ENCODE data around the gene CYFIP1. TPM values are rescaled to one million over a fixed set of nuclear protein-coding genes. Genes with fewer than 3 reads are reported as not detected.

Gene CYFIP1
- total and polyA plus RNA-seq, 2 donors (not counting 1 experiment from before 2014, with no cell fraction given), result 59.4 to 102 TPM

DNA sequence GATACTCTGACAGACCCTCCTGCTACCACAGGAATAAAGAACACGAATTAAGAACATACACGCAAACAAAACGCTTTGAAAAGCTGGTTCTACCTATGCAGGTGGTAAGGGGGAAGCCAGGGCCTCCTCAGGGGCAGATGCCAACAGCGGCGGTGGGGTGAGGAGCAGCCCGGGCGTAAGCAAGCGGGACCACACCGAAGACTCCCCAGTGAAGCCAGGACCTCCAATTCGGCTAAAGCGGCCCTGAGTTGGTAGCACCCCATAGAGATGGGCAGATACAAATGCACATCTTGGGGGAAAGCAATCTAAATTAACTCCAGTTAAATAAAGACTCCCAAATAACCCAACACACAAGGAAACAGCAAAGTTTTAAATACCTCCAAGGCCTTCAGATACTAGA lies 109.3 kb downstream of the CYFIP1 start:
- Histone ChIP-seq H3K36me3 (ENCODE audit: control insufficient read depth, insufficient read depth, low read length) (peaks cover 16% of the 10 kb centered on the region), H3K79me2 (ENCODE audit: control insufficient read depth, insufficient read depth, low read length) (no peaks in the 10 kb centered on the region), H3K27ac (ENCODE audit: insufficient read depth, low read length) (no peak overlapping the region), H2AFZ (ENCODE audit: low read length) (no peak overlapping the region), H3K4me1 (ENCODE audit: control insufficient read depth, extremely low read depth, insufficient read depth, low read length) (no peaks in the 10 kb centered on the region), H3K4me3 (replicated peaks in 1 of 4; ENCODE audit: control extremely low read depth in 1 of 4, insufficient read depth in 1 of 4, low read depth in 3 of 4, low read length in 4 of 4) (no peak overlapping the region), H3K9me3 (ENCODE audit: control insufficient read depth, insufficient read depth, low read depth, low read length) (no peaks in the 10 kb centered on the region), H4K20me1 (ENCODE audit: control insufficient read depth, extremely low read depth, insufficient read depth, low read length) (no peaks in the 10 kb centered on the region), H3K9ac (ENCODE audit: insufficient read depth, low read length) (no peak overlapping the region), H3K27me3 (ENCODE audit: control insufficient read depth, insufficient read depth, low read length) (no peaks in the 10 kb centered on the region), H3K4me2 (ENCODE audit: extremely low read depth, insufficient read depth, low read length) (no peak overlapping the region)
- no peak for TF ChIP-seq EZH2 (IDR thresholded peaks at IDR 0.05; ENCODE audit: low read length, missing control alignments)
- TF ChIP-seq, protein P1, sequence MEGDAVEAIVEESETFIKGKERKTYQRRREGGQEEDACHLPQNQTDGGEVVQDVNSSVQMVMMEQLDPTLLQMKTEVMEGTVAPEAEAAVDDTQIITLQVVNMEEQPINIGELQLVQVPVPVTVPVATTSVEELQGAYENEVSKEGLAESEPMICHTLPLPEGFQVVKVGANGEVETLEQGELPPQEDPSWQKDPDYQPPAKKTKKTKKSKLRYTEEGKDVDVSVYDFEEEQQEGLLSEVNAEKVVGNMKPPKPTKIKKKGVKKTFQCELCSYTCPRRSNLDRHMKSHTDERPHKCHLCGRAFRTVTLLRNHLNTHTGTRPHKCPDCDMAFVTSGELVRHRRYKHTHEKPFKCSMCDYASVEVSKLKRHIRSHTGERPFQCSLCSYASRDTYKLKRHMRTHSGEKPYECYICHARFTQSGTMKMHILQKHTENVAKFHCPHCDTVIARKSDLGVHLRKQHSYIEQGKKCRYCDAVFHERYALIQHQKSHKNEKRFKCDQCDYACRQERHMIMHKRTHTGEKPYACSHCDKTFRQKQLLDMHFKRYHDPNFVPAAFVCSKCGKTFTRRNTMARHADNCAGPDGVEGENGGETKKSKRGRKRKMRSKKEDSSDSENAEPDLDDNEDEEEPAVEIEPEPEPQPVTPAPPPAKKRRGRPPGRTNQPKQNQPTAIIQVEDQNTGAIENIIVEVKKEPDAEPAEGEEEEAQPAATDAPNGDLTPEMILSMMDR (conservative IDR thresholded peaks at IDR 0.05 in 1 of 2, IDR thresholded peaks at IDR 0.05 in 1 of 2; ENCODE audit: low read depth in 1 of 2, low read length in 2 of 2), result no peak
- no peak for DNase-seq (ENCODE audit: low read depth in 2 of 2)

DNA sequence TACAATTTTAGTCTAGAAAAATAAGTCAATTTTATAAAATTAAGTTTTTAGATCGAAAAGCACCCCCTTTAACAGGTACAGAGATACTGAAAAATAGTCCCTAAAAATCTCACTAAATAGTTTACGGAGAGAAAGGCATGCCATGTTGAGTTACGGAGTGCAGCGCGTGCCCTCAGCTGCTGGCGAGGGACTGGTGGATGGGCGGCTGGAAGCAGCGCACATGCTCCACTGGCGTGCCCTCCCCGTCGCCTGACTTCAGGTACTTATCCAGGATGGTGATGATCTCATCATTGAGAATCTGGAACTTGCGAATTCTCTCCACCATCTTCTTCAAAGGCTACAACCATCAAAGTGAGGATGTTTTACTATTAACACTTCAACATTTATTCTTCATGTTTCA lies 110.3 kb downstream of the CYFIP1 start:
- H3K79me2 ChIP-seq (ENCODE audit: control insufficient read depth, insufficient read depth, low read length), result no peaks in the 10 kb centered on the region
- H3K4me3 ChIP-seq (replicated peaks in 1 of 4; ENCODE audit: control extremely low read depth in 1 of 4, insufficient read depth in 1 of 4, low read depth in 3 of 4, low read length in 4 of 4), result no peak overlapping the region
- TF ChIP-seq EZH2 (IDR thresholded peaks at IDR 0.05; ENCODE audit: low read length, missing control alignments), result no peak
- TF ChIP-seq, protein P1 (conservative IDR thresholded peaks at IDR 0.05 in 1 of 2, IDR thresholded peaks at IDR 0.05 in 1 of 2; ENCODE audit: low read depth in 1 of 2, low read length in 2 of 2), result no peak
- H3K9me3 ChIP-seq (ENCODE audit: control insufficient read depth, insufficient read depth, low read depth, low read length), result no peaks in the 10 kb centered on the region
- H3K36me3 ChIP-seq (ENCODE audit: control insufficient read depth, insufficient read depth, low read length), result peaks cover 16% of the 10 kb centered on the region
- H2AFZ ChIP-seq (ENCODE audit: low read length), result no peak overlapping the region
- H3K27me3 ChIP-seq (ENCODE audit: control insufficient read depth, insufficient read depth, low read length), result no peaks in the 10 kb centered on the region
- H3K4me2 ChIP-seq (ENCODE audit: extremely low read depth, insufficient read depth, low read length), result no peak overlapping the region
- no peaks in the 10 kb centered on the region for H3K4me1 ChIP-seq (ENCODE audit: control insufficient read depth, extremely low read depth, insufficient read depth, low read length)
- no peak overlapping the region for H3K27ac ChIP-seq (ENCODE audit: insufficient read depth, low read length)
- no peaks in the 10 kb centered on the region for H4K20me1 ChIP-seq (ENCODE audit: control insufficient read depth, extremely low read depth, insufficient read depth, low read length)
- no peak for DNase-seq (ENCODE audit: low read depth in 2 of 2)
- H3K9ac ChIP-seq (ENCODE audit: insufficient read depth, low read length), result no peak overlapping the region

DNA sequence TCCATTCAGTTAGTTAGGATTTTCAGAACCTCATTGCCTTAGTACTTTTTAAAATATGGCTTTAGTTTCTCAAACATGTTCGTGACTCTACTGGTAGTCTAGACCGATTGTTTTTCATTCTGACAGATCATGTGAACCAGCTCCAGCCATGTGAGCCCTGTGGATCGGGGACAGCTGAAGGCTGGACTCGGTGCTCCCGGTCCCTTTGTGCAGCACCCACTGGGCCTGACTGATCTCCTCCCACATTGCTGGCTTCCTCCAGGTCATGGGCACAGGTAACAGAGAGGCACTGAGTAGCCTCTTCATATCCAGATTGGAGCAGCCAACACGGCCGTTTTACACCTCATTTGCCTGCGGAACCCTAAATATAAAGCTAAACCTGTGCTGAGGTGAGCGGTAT lies 111.2 kb downstream of the CYFIP1 start:
- Histone ChIP-seq H4K20me1 (ENCODE audit: control insufficient read depth, extremely low read depth, insufficient read depth, low read length) (no peaks in the 10 kb centered on the region), H3K79me2 (ENCODE audit: control insufficient read depth, insufficient read depth, low read length) (no peaks in the 10 kb centered on the region), H3K27ac (ENCODE audit: insufficient read depth, low read length) (no peak overlapping the region), H3K4me3 (replicated peaks in 1 of 4; ENCODE audit: control extremely low read depth in 1 of 4, insufficient read depth in 1 of 4, low read depth in 3 of 4, low read length in 4 of 4) (no peak overlapping the region), H3K4me1 (ENCODE audit: control insufficient read depth, extremely low read depth, insufficient read depth, low read length) (no peaks in the 10 kb centered on the region), H3K9ac (ENCODE audit: insufficient read depth, low read length) (no peak overlapping the region), H3K27me3 (ENCODE audit: control insufficient read depth, insufficient read depth, low read length) (no peaks in the 10 kb centered on the region), H3K4me2 (ENCODE audit: extremely low read depth, insufficient read depth, low read length) (no peak overlapping the region), H3K9me3 (ENCODE audit: control insufficient read depth, insufficient read depth, low read depth, low read length) (no peaks in the 10 kb centered on the region), H2AFZ (ENCODE audit: low read length) (no peak overlapping the region), H3K36me3 (ENCODE audit: control insufficient read depth, insufficient read depth, low read length) (peaks cover 16% of the 10 kb centered on the region)
- TF ChIP-seq, protein P1 (conservative IDR thresholded peaks at IDR 0.05 in 1 of 2, IDR thresholded peaks at IDR 0.05 in 1 of 2; ENCODE audit: low read depth in 1 of 2, low read length in 2 of 2), result no peak
- no peak for TF ChIP-seq EZH2 (IDR thresholded peaks at IDR 0.05; ENCODE audit: low read length, missing control alignments)
- DNase-seq (ENCODE audit: low read depth in 2 of 2), result no peak
